Endometrial microvascular endothelial cells (primary cell): ENCODE measurements around the gene PDHX. TPM values are rescaled to one million over a fixed set of nuclear protein-coding genes. Genes with fewer than 3 reads are reported as not detected.
"Not testable (repeated sequence)": the region's sequence is repeated elsewhere in the genome, so short reads cannot be mapped to it uniquely, and the experiment has no call there.

Source experiments
- in situ Hi-C: cut with HindIII; loops from 2 replicates; pipeline ENCODE4 v1.10.0; 2017; ENCODE audit warnings: low sequenced_read_pairs, low pct_unique_long_range_greater_than_20kb; ENCODE audit errors: inconsistent ontology term
- total RNA-seq: library from RNA; depleted of rRNA; stranded (reverse); fragments of >200 nt; gene quantifications from one replicate; pipeline ENCODE4 v1.2.3, GENCODE V29; 2015; ENCODE audit errors: inconsistent ontology term

Gene PDHX
- 28.3 TPM for total RNA-seq

- in situ Hi-C loops, result no loop called here
Measured at GRCh38 chr11:34916015-34916842, at the start of gene PDHX, which contains the start of gene APIP. Gene PDHX, plus strand, starts transcription at chr11:34916618. Its CDS starts 38 bp downstream, at chr11:34916656. Gene APIP, minus strand, starts transcription at chr11:34916379. Its CDS starts 95 bp downstream, at chr11:34916284.

GRCh38 chr11:34869425-34869824 is 47.0 kb upstream of the PDHX start:
- in situ Hi-C loops, result no loop called here

- in situ Hi-C loops, result no loop called here
Measured at GRCh38 chr11:34870548-34871196, 45.7 kb upstream of the PDHX start.

DNA sequence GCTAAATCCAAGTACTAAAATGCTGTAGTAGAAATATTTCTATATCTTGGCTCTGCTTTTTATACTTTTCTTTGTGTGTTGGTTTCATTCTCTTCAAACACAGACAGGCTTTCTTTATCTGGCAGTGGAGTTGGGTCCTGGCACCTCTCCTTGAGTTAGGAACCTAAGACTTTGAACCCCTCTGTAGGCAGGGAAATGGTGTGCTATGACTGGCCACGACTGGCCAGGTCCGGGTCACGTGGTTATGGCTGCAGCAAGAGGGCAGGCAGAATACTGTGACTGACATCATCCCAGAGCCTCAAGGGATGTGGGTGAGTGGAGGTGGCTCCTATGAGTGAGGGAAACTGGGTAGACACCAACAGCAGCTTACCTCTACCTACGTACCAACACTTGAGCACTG is 42.2 kb upstream of the PDHX start:
- in situ Hi-C loops, result no loop called here

DNA sequence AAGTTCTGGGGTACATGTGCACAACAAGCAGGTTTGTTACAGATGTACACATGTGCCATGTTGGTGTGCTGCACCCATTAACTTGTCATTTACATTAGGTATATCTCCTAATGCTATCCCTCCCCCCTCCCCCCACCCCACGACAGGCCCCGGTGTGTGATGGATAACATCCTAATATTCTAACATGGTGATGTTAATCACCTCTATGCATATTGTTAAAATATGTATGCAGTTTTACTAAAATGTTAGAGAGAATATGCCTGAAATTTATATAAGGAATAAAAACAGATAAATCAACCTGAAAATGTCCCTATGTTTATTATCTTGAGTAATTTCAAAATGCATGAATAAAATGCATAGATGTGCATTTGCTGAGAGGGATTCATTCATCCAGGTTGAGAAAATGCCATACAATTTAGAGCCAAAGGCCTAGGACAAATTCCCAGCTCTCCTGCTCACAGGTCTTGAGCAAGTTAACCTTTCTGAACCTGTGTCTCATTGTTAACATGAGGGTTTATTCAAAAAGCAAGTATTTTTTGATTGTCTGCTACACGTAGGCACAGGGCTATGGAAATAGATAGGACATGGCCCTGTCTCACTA is 38.9 kb upstream of the PDHX start:
- in situ Hi-C loops, result no loop called here

DNA sequence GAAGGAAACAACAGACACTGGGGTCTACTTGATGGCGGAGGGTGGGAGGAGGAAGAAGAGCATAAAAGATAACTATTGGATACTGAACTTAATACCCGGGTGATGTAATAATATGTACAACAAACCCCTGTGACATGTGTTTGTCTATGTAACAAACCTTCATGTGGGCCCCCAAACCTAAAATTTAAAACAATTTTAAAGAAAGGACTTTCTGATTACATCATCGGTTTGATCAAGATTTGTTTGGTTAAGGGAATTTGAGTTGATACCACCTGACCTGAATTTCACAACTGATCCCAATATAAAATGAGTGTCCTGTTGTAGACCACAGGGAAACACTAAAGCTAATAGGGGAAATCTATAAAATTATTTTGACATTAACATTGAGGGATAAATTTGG is 34.5 kb upstream of the PDHX start:
- in situ Hi-C loops, result no loop called here

DNA sequence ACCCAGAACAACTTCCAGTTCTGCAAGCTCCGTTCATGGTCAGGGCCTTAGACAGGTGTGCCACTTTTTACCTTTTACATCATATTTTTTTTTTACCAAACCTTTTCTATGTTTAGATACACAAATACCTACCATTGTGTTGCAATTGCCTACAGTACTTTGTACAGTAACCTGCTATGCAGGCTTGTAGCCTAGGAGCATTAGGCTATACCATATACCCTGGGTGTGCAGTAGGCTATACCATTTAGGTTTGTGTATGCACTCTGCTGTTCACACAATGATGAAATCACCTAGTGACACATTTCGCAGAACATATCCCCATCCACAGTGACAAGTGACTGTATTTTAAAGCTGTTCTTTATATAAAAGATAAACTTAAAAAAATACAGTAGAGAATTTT is 29.8 kb upstream of the PDHX start:
- in situ Hi-C loops, result no loop called here

DNA sequence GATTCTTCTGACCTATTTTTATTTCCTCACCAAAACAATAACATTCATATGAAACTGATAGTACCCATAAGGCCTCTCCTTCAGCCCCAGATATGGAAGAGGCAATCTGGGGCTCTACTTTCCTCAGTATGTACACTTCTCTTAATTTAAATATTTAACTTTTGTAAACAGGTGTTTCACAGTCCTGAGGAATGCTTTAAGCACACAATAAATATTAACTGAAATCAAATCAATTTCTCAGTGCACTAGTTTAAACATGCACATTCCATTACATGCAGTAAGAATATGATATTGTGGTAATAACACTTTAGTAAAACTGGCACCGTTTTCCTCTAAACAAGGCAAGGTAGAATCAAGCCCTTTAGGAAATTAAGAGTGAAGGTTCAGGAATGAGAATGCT is 29.2 kb upstream of the PDHX start:
- in situ Hi-C loops, result no loop called here

GRCh38 chr11:34890089-34890488 is 26.3 kb upstream of the PDHX start:
- in situ Hi-C loops, result no loop called here

DNA sequence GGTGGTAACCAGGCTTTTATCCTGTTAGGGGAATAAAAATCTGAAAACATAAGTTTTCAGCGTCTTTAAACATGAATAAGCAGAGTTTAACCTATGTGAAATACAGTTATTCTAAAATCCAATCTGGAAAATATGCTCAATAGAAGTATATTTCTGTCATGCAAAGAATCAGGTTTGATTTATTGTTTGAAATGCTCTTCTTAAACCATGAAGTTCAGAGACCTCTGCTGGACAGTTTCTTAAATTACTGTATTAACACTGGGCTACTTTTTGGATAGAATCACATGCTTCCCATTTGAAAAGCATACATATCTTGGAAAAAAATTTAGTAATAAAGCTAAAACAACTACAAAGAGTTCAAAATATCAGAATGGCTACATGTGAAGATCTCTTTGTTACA is 25.6 kb upstream of the PDHX start:
- in situ Hi-C loops, result no loop called here

DNA sequence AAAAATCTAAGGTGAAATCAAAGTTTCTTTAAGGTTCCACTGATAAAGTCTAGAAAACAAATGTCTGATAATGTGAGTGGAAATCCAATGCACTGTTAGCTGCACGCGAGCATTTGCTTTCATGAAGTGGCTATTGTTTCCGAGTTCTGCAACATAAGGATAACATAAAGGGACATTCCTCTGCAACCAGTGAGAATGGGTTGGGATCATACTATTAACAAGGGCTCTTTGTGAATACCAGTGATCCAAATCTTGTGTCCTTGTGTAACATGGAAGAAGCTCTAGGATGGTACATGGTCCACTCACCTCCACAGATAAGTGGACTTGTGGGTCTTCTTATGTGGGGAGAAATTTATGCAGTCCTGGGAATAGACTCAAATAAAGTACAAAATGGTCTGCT is 24.8 kb upstream of the PDHX start:
- in situ Hi-C loops, result no loop called here

- in situ Hi-C loops, result no loop called here
Measured at GRCh38 chr11:34893416-34893815, 23.0 kb upstream of the PDHX start.

DNA sequence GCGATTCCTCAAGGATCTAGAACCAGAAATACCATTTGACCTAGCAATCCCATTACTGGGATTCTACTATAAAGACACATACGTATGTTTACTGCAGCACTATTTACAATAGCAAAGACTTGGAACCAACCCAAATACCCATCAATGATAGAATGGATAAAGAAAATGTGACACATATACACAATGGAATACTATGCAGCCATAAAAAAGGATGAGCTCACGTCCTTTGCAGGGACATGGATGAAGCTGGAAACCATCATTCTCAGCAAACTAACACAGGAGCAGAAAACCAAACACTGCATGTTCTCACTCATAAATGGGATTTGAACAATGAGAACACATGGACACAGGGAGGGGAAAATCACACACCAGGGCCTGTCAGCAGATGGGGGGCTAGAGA is 20.2 kb upstream of the PDHX start:
- in situ Hi-C loops, result not testable (repeated sequence)

GRCh38 chr11:34897171-34897870 is 19.1 kb upstream of the PDHX start:
- in situ Hi-C loops, result no loop called here

DNA sequence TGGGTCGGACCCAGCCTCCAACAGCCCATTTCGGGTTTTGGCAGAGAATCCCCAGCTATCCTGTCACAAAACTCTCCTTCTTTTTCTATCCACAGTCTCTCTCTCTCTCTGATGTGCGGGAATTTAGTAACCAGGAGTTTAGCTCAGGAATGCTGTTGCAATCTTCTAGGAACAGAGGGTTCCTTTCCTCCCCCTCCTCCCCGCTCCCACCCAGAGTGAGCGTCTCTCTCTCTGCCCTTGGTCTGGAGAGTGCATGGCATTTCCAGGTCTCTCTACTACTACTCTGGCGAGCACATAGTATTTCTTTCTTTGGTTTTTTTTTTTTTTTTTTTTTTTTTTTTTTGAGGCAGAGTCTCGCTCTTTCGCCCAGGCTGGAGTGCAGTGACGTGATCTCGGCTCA is 17.9 kb upstream of the PDHX start:
- in situ Hi-C loops, result no loop called here

DNA sequence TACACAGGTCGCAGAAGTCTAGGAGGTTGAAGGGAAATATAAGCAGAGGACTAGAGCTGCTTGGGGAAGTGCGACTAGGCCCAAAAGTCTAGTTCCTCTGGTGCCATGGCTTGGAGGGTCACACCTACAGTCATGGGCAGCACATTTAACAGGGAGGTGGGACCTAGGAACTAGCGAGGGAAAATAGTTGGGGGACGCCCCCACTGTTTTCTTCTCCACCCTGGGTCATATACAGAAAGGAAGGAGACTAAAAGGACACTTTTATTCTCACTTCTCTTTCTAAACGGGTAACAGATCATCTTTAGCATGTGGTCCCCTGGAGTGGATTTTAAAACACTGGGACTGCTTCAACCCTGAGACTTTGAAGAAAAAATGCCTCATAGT is 16.8 kb upstream of the PDHX start:
- in situ Hi-C loops, result no loop called here

DNA sequence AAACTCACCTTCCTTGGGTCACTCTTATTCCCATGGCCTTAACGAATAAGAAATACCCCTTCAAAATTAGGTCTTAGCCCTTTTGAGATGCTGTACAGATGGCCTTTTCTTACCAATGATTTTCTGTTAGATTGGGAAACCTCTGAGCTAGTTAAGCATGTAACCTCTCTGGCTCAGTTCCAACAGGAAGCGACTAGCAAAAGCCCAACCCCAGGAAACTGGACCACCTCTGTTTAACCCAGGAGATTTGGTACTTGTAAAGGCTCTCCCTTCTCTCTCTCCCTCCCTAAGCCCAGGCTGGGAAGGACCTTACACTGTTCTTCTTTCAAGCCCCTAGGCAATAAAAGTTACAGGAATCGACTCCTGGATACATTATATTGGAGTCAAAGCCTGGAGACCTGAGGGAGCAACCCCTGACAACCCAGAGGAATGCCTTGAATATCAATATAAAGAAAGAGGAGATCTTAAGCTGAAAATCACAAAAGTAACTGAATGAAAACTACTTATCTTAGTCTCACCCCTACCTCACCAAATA is 11.9 kb upstream of the PDHX start:
- in situ Hi-C loops, result no loop called here

- in situ Hi-C loops, result no loop called here
Measured at GRCh38 chr11:34905666-34906065, 10.8 kb upstream of the PDHX start.

DNA sequence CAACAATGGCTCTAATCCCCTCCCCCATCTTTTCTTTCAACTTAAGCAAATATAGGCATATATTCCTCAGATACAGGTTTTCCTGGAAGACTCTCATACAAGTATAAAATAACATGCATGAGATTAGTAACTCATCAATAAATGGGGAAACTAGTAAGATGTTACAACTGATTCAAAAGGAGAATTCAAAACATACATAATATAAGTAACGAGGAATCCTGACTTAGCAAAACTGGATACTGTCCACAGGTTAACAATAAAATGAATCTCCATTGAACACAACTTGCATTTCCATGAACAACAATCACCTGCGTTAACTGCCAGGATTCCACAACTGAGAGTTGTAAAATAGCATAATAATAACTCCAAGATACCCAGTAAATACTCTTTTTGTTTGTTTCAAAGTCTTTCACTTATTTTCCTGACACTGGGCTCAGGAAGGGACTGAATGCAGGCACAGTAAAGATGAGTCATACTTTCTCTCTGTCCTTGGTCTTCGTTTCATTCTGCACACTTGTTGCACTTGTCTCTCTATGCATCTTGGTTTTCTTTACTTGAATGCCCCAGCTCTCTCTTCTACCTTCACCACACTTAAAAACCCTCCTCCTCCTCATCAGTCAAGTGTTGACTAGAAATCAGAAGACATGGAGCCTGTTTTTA is 8.4 kb upstream of the PDHX start:
- in situ Hi-C loops, result no loop called here
